ENCODE measurements around the gene NLK. TPM values are rescaled to one million over a fixed set of nuclear protein-coding genes. Genes with fewer than 3 reads are reported as not detected.
"Not testable (repeated sequence)": the region's sequence is repeated elsewhere in the genome, so short reads cannot be mapped to it uniquely, and the experiment has no call there.

Gene NLK
- total RNA-seq, 2 experiments from 2014 or later: 12.8 to 14.4 TPM

- H3K4me3 Mint-ChIP-seq: no peak overlapping the region
- ATAC-seq (ENCODE audit: low read depth) (no peak), DNase-seq (no peak)
- peaks cover 12% of the 10 kb centered on the region for H3K36me3 Mint-ChIP-seq
- no peaks in the 10 kb centered on the region for H3K4me1 Mint-ChIP-seq
- POLR2A ChIA-PET: no interaction called here
- peaks cover 5% of the 10 kb centered on the region for H3K9me3 Mint-ChIP-seq
- H3K27ac Mint-ChIP-seq: no peak overlapping the region
- H3K27me3 Mint-ChIP-seq: no peaks in the 10 kb centered on the region
Observed at GRCh38 chr17:28191018-28191417, 148.5 kb downstream of the NLK start.

GRCh38 chr17:28193241-28193640 is 150.8 kb downstream of the NLK start:
- Mint-ChIP-seq H3K36me3 (peaks cover 10% of the 10 kb centered on the region), H3K4me1 (no peaks in the 10 kb centered on the region), H3K27me3 (no peaks in the 10 kb centered on the region), H3K27ac (no peak overlapping the region), H3K4me3 (no peak overlapping the region), H3K9me3 (no peaks in the 10 kb centered on the region)
- POLR2A ChIA-PET: no interaction called here
- DNase-seq: no peak
- ATAC-seq (ENCODE audit: low read depth): no peak

GRCh38 chr17:28194382-28194781 is 151.9 kb downstream of the NLK start:
- Mint-ChIP-seq H3K9me3 (no peaks in the 10 kb centered on the region), H3K4me1 (no peaks in the 10 kb centered on the region), H3K4me3 (no peak overlapping the region), H3K27ac (no peak overlapping the region), H3K36me3 (peaks cover 10% of the 10 kb centered on the region), H3K27me3 (no peaks in the 10 kb centered on the region)
- no peak for ATAC-seq (ENCODE audit: low read depth)
- no peak for DNase-seq
- POLR2A ChIA-PET: no interaction called here

- POLR2A ChIA-PET: no interaction called here
- no peak for DNase-seq
- no peaks in the 10 kb centered on the region for H3K4me1 Mint-ChIP-seq
- peaks cover 10% of the 10 kb centered on the region for H3K36me3 Mint-ChIP-seq
- H3K27me3 Mint-ChIP-seq: no peaks in the 10 kb centered on the region
- H3K27ac Mint-ChIP-seq: no peak overlapping the region
- ATAC-seq (ENCODE audit: low read depth): no peak
- no peaks in the 10 kb centered on the region for H3K9me3 Mint-ChIP-seq
- no peak overlapping the region for H3K4me3 Mint-ChIP-seq
Observed at GRCh38 chr17:28196636-28197035, 154.2 kb downstream of the NLK start.

GRCh38 chr17:28199115-28199514 is 156.6 kb downstream of the NLK start:
- ATAC-seq (ENCODE audit: low read depth) (no peak), DNase-seq (no peak)
- H3K27ac Mint-ChIP-seq: no peak overlapping the region
- POLR2A ChIA-PET: no interaction called here
- no peak overlapping the region for H3K4me3 Mint-ChIP-seq
- no peaks in the 10 kb centered on the region for H3K9me3 Mint-ChIP-seq
- peaks cover 10% of the 10 kb centered on the region for H3K36me3 Mint-ChIP-seq
- no peaks in the 10 kb centered on the region for H3K4me1 Mint-ChIP-seq
- H3K27me3 Mint-ChIP-seq: no peaks in the 10 kb centered on the region

- no peaks in the 10 kb centered on the region for H3K9me3 Mint-ChIP-seq
- H3K4me3 Mint-ChIP-seq: no peak overlapping the region
- ATAC-seq (ENCODE audit: low read depth) (no peak), DNase-seq (no peak)
- no peak overlapping the region for H3K27ac Mint-ChIP-seq
- no peaks in the 10 kb centered on the region for H3K4me1 Mint-ChIP-seq
- H3K27me3 Mint-ChIP-seq: no peaks in the 10 kb centered on the region
- peaks cover 10% of the 10 kb centered on the region for H3K36me3 Mint-ChIP-seq
- POLR2A ChIA-PET: interaction anchor here (0.7 kb wide), 1 partner anchor 262 kb away, joined by 6 read pairs; no protein-coding TSS in a partner anchor
Observed at GRCh38 chr17:28199728-28200127, 157.3 kb downstream of the NLK start.

GRCh38 chr17:28201315-28201714 is 158.8 kb downstream of the NLK start:
- no peak overlapping the region for H3K27ac Mint-ChIP-seq
- no peaks in the 10 kb centered on the region for H3K27me3 Mint-ChIP-seq
- DNase-seq (no peak), ATAC-seq (ENCODE audit: low read depth) (no peak)
- POLR2A ChIA-PET: no interaction called here
- no peaks in the 10 kb centered on the region for H3K4me1 Mint-ChIP-seq
- H3K9me3 Mint-ChIP-seq: no peaks in the 10 kb centered on the region
- H3K4me3 Mint-ChIP-seq: no peak overlapping the region
- H3K36me3 Mint-ChIP-seq: peaks cover 9% of the 10 kb centered on the region

- Mint-ChIP-seq H3K36me3 (no peaks in the 10 kb centered on the region), H3K4me3 (no peak overlapping the region), H3K9me3 (no peaks in the 10 kb centered on the region), H3K27me3 (peaks cover under 1% of the 10 kb centered on the region), H3K4me1 (no peaks in the 10 kb centered on the region), H3K27ac (no peak overlapping the region)
- POLR2A ChIA-PET: no interaction called here
- no peak for ATAC-seq (ENCODE audit: low read depth)
- DNase-seq: no peak
Observed at GRCh38 chr17:28204244-28204643, 161.8 kb downstream of the NLK start.

GRCh38 chr17:28204751-28205150 is 162.3 kb downstream of the NLK start:
- Mint-ChIP-seq H3K9me3 (peaks cover 3% of the 10 kb centered on the region), H3K27me3 (peaks cover 4% of the 10 kb centered on the region), H3K27ac (no peak overlapping the region), H3K4me1 (no peaks in the 10 kb centered on the region), H3K4me3 (no peak overlapping the region), H3K36me3 (no peaks in the 10 kb centered on the region)
- POLR2A ChIA-PET: no interaction called here
- ATAC-seq (ENCODE audit: low read depth) (no peak), DNase-seq (no peak)

GRCh38 chr17:28206292-28206691 is 163.8 kb downstream of the NLK start:
- DNase-seq (no peak), ATAC-seq (ENCODE audit: low read depth) (no peak)
- Mint-ChIP-seq H3K4me1 (no peaks in the 10 kb centered on the region), H3K27ac (no peak overlapping the region), H3K9me3 (peaks cover 7% of the 10 kb centered on the region), H3K4me3 (no peak overlapping the region), H3K27me3 (peaks cover 4% of the 10 kb centered on the region), H3K36me3 (no peaks in the 10 kb centered on the region)
- POLR2A ChIA-PET: no interaction called here

GRCh38 chr17:28211811-28212210 is 169.3 kb downstream of the NLK start:
- H3K27ac Mint-ChIP-seq: no peak overlapping the region
- POLR2A ChIA-PET: no interaction called here

GRCh38 chr17:28213578-28213977 is 171.1 kb downstream of the NLK start:
- H3K4me3 Mint-ChIP-seq; H3K36me3 Mint-ChIP-seq; DNase-seq; ATAC-seq (ENCODE audit: low read depth); POLR2A ChIA-PET; H3K4me1 Mint-ChIP-seq; H3K27ac Mint-ChIP-seq: not testable (repeated sequence)
- peaks cover 13% of the 10 kb centered on the region for H3K9me3 Mint-ChIP-seq
- H3K27me3 Mint-ChIP-seq: peaks cover 22% of the 10 kb centered on the region

More at GRCh38 chr17:28211811-28212210, 169.3 kb downstream of the NLK start:
- H3K4me3 Mint-ChIP-seq: no peak overlapping the region
- H3K4me1 Mint-ChIP-seq: peaks cover 2% of the 10 kb centered on the region
- no peaks in the 10 kb centered on the region for H3K36me3 Mint-ChIP-seq
- ATAC-seq (ENCODE audit: low read depth): no peak
- peaks cover 22% of the 10 kb centered on the region for H3K27me3 Mint-ChIP-seq
- DNase-seq: no peak
- peaks cover 13% of the 10 kb centered on the region for H3K9me3 Mint-ChIP-seq

GRCh38 chr17:28216052-28216451 is 173.6 kb downstream of the NLK start:
- DNase-seq (no peak), ATAC-seq (ENCODE audit: low read depth) (no peak)
- Mint-ChIP-seq H3K4me3 (no peak overlapping the region), H3K27ac (no peak overlapping the region), H3K27me3 (peaks cover 18% of the 10 kb centered on the region), H3K9me3 (peaks cover 7% of the 10 kb centered on the region), H3K36me3 (no peaks in the 10 kb centered on the region), H3K4me1 (peaks cover 2% of the 10 kb centered on the region)
- POLR2A ChIA-PET: no interaction called here

- H3K4me3 Mint-ChIP-seq: no peak overlapping the region
- no peak overlapping the region for H3K27ac Mint-ChIP-seq
- DNase-seq: no peak
- no peak for ATAC-seq (ENCODE audit: low read depth)
- H3K27me3 Mint-ChIP-seq: peaks cover 18% of the 10 kb centered on the region
- peaks cover 2% of the 10 kb centered on the region for H3K4me1 Mint-ChIP-seq
- H3K9me3 Mint-ChIP-seq: peaks cover 7% of the 10 kb centered on the region
- H3K36me3 Mint-ChIP-seq: no peaks in the 10 kb centered on the region
- POLR2A ChIA-PET: no interaction called here
Observed at GRCh38 chr17:28216528-28216927, 174.1 kb downstream of the NLK start.

- no peak overlapping the region for H3K27ac Mint-ChIP-seq
- peaks cover 2% of the 10 kb centered on the region for H3K27me3 Mint-ChIP-seq
- no peak overlapping the region for H3K4me3 Mint-ChIP-seq
- H3K36me3 Mint-ChIP-seq: no peaks in the 10 kb centered on the region
- DNase-seq (no peak), ATAC-seq (ENCODE audit: low read depth) (no peak)
- POLR2A ChIA-PET: no interaction called here
- peaks cover 2% of the 10 kb centered on the region for H3K4me1 Mint-ChIP-seq
- no peaks in the 10 kb centered on the region for H3K9me3 Mint-ChIP-seq
Observed at GRCh38 chr17:28219771-28220170, 177.3 kb downstream of the NLK start.

All from activated naive CD8-positive, alpha-beta T cell treated with anti-CD3 and anti-CD28 coated beads, Interleukin-2, amount 10 ng/mL, durations not matched to agents 7 days and 5 days (primary cell).